Activated CD8-positive, alpha-beta memory T cell treated with anti-CD3 and anti-CD28 coated beads, Interleukin-2, amount 50 U/mL, for 24 hours (primary cell): Measurements from ENCODE around the gene TULP4.
"Not testable (repeated sequence)": the region's sequence is repeated elsewhere in the genome, so short reads cannot be mapped to it uniquely, and the experiment has no call there.

Source experiments
- DNase-seq: peaks from one replicate; pipeline ENCODE4 v3.0.0-alpha.2; 2020; ENCODE audit errors: extremely low read depth

Gene TULP4

DNA sequence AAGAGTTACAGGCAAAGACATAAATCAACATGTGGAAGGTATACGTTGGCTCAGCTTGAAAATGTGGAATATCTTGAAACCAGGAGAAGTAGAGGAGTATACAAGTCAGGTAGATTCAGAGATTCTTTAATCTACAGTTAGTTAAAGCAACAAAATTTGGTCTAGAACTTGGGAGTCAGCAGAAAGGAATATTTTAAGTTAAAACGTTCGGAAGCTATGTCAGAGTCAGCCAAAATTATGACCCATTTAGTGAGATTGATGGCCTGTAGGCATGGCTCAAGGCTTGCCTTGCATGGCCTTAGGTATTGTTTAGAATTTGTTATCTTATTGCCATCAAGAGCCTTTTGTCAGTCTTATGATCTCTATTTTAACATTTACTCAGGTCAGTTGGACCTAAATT is 153.5 kb downstream of the TULP4 start:
- DNase-seq: no peak

GRCh38 chr6:158467923-158468322 is 155.7 kb downstream of the TULP4 start:
- no peak for DNase-seq

- no peak for DNase-seq
Measured at GRCh38 chr6:158468666-158469065, 156.4 kb downstream of the TULP4 start.

- not testable (repeated sequence) for DNase-seq
Measured at GRCh38 chr6:158470023-158470422, 157.8 kb downstream of the TULP4 start.

- DNase-seq: no peak
Measured at GRCh38 chr6:158471339-158471738, 159.1 kb downstream of the TULP4 start.

- DNase-seq: no peak
Measured at GRCh38 chr6:158472447-158472846, 160.2 kb downstream of the TULP4 start.

DNA sequence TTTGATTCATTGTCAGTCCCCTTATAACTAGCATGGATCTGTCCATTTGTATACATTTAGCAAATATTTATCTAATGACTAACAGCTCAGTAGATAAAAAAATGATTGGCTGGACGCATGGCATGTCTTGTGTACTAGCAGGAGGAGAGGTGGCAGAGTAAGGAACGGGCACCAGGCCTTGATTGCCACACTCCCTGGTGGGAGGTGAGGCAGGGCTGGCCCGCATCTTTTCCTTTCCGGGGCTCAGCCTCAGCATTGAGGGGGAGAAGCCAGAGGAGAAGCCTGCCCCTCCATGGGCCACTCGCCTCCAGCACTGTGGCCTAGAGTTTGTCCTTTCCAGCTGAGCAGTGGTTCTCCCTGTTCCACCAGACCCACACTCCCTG is 162.7 kb downstream of the TULP4 start:
- DNase-seq: no peak

- DNase-seq: no peak
Measured at GRCh38 chr6:158475344-158476302, 163.4 kb downstream of the TULP4 start.

GRCh38 chr6:158476389-158476788 is 164.1 kb downstream of the TULP4 start:
- DNase-seq: no peak

DNA sequence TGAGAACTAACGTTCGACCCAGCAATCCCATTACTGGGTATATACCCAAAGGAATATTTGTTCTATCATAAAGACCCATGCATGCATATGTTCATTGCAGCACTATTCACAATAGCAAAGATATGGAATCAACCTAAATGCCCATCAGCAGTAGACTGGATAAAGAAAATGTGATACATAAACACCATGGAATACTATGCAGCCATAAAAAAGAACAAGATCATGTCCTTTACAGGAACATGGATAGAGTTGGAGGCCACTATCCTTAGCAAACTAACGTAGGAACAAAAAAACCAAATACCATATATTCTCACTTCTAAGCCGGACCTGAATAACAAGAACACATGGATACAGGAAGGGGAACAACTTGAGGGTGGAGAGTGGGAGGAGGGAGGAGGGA is 165.5 kb downstream of the TULP4 start:
- DNase-seq: not testable (repeated sequence)

DNA sequence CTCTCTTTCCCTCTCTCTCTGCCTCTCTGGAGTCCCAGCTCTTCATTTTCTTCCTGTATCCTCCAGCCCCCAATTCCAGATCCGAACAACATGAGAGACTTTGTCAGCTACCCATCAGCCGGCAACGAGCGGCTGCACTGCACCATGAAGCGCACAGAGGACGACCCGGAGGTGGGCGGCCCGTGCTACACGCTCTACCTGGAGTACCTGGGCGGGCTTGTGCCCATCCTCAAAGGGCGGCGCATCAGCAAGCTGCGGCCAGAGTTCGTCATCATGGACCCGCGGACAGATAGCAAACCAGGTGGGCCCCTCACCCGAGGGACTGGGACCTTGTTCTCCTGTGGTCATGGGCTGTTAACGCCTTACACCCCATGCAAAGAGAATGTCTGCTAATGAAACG is 168.7 kb downstream of the TULP4 start:
- DNase-seq: no peak

GRCh38 chr6:158481690-158482473 is 169.6 kb downstream of the TULP4 start:
- no peak for DNase-seq

DNA sequence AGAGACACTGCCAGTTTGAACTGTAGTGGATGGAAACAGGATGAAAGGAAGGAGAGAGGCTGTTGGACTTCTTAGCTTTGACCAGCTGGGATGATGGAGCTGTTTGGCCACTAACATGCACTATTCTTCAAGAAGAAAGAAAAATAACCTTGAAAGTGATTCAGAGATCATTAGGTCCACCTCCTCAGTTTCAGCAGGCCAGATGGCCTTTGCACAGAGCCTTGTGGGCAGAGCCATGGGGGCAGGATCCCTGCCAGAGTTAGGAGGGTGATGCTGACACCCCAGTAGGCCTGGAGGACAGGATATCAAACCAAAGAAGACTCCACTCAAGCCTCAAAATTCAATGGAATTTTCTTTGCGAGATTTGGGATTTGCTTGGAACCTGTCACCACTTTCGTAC is 173.2 kb downstream of the TULP4 start:
- DNase-seq: no peak

DNA sequence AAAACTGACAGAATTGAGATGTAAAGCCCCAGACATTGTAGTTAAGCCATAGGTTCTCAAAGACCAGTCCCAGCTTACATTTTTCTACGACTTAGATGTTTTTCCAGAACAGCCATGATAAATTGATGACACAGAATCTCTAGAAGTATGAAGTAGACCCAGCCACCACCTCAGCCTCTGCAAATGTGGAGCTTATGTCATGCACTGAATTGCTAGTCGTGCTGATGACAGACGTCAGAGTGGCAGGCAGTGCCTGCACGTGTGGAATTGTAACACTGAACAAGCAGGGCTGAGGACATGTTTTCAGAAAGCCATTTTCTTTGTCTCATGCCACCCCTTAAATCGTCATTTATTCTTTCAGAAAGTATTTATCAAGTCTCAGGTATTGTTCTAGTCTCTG is 175.2 kb downstream of the TULP4 start:
- no peak for DNase-seq

GRCh38 chr6:158488065-158488464 is 175.8 kb downstream of the TULP4 start:
- DNase-seq: no peak

GRCh38 chr6:158489441-158489840 is 177.2 kb downstream of the TULP4 start:
- DNase-seq: no peak

DNA sequence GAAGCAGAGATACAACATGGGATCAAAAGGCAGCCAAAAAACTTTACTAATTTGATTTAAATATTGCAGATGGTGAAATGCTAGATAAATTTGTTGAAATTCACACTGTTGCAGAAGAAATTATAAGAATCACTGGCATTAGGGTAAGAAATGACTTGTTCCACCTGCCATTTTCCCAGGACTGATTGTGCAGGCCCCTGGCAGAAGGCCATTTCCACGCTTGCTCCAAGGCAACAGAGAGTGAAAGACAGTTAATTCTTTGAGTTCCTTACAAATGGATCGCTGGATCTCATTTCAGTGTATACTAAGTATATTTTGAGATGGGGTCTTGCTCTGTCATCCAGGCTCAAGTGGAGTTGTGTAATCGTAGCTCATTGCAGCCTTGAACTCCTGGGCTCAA is 180.6 kb downstream of the TULP4 start:
- DNase-seq: no peak

DNA sequence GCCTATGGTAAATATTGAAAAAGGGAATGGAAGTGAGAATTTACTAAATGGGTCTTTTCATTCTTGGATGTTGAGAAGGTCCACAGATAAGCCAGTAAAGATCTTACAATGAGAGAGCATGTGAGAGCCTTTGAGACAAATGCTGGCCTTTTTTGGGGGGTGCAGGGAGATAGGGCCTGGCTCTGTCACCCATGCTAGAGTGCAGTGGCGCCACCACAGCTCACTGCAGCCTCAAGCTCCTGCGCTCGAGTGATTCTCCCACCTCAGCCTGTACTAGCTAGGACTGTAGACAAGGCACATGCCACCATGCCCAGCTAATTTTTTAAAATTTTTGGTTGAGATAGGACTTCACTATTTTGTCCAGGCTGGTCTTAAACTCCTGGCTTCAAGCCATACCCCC is 184.4 kb downstream of the TULP4 start:
- DNase-seq: no peak

- no peak for DNase-seq
Measured at GRCh38 chr6:158497620-158498019, 185.4 kb downstream of the TULP4 start.

GRCh38 chr6:158498362-158498761 is 186.1 kb downstream of the TULP4 start:
- DNase-seq: no peak

DNA sequence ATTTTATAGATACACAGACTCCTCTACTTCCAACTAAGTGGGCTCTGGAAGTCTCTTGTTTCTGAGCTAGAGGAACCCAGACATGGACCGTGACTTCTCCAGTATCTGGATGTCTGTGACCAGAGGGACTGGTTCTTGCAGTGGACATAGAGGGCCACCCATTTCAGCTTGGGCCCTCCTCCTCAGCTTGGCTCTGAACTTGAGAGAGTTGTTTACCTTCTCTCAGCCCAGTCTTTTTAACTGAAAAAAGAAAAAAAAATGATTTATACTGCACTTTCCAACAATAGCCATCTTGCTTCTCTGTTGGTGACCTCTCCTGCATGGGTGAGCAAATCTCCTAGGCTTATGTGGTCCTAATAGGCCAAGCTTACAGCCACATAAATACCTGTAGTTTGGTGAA is 187.3 kb downstream of the TULP4 start:
- no peak for DNase-seq

- no peak for DNase-seq
Measured at GRCh38 chr6:158500016-158500735, 187.9 kb downstream of the TULP4 start.
